H9 (cell line): Measurements from ENCODE around the gene SMIM20. TPM values are rescaled to one million over a fixed set of nuclear protein-coding genes. Genes with fewer than 3 reads are reported as not detected.

ENCODE experiments used
- DNase-seq: peaks from one replicate; pipeline ENCODE4 v3.0.0-alpha.2; 2017
- H2AFZ ChIP-seq: one replicate; pipeline ENCODE4 v1.6.1; 2013; ENCODE audit warnings: mild to moderate bottlenecking, low read length, control low read depth, moderate library complexity
- H2AK5ac ChIP-seq: 2 replicates; pipeline ENCODE4 v1.6.1; 2013; ENCODE audit warnings: low read length, control low read depth, mixed read lengths; ENCODE audit not compliant: insufficient read length
- H2BK120ac ChIP-seq: one replicate; pipeline ENCODE4 v1.6.1; 2013; ENCODE audit warnings: low read depth, mild to moderate bottlenecking, low read length, control low read depth, inconsistent platforms; ENCODE audit not compliant: poor library complexity, severe bottlenecking
- H2BK12ac ChIP-seq: 2 replicates; pipeline ENCODE4 v1.6.1; 2013; ENCODE audit warnings: low read length, control low read depth, mixed read lengths, low read depth; ENCODE audit not compliant: insufficient read length
- H2BK15ac ChIP-seq: 2 replicates; pipeline ENCODE4 v1.6.1; 2013; ENCODE audit warnings: low read depth, low read length, control low read depth
- H2BK20ac ChIP-seq: one replicate; pipeline ENCODE4 v1.6.1; 2013; ENCODE audit warnings: low read depth, mild to moderate bottlenecking, low read length, control low read depth, inconsistent platforms; ENCODE audit not compliant: poor library complexity, severe bottlenecking
- H2BK5ac ChIP-seq: 2 replicates; pipeline ENCODE4 v1.6.1; 2013; ENCODE audit warnings: low read length, control low read depth, mixed read lengths; ENCODE audit not compliant: insufficient read length
- H3K14ac ChIP-seq: 2 replicates; pipeline ENCODE4 v1.6.1; 2013; ENCODE audit warnings: low read length, control low read depth; ENCODE audit not compliant: insufficient read depth
- H3K18ac ChIP-seq: 2 replicates; pipeline ENCODE4 v1.6.1; 2013; ENCODE audit warnings: low read depth, mild to moderate bottlenecking, mixed read lengths, low read length, control low read depth; ENCODE audit not compliant: insufficient read length
- H3K23ac ChIP-seq: 2 replicates; pipeline ENCODE4 v1.6.1; 2013; ENCODE audit warnings: low read length, control low read depth, mixed read lengths, low read depth; ENCODE audit not compliant: insufficient read length
- H3K23me2 ChIP-seq: 2 replicates; pipeline ENCODE4 v1.6.1; 2013; ENCODE audit warnings: low read depth, mild to moderate bottlenecking, mixed read lengths, low read length, control low read depth; ENCODE audit not compliant: insufficient read length, poor library complexity, severe bottlenecking
- H3K27ac ChIP-seq: 2 replicates; pipeline ENCODE4 v1.5.1; 2013; ENCODE audit warnings: low read length, control low read depth, mixed read lengths, low read depth; ENCODE audit not compliant: insufficient read length
- H3K27me3 ChIP-seq: 2 replicates; pipeline ENCODE4 v1.6.1; 2013; ENCODE audit warnings: low read length, control low read depth, inconsistent platforms; ENCODE audit not compliant: insufficient read depth
- H3K4ac ChIP-seq: 2 replicates; pipeline ENCODE4 v1.6.1; 2013; ENCODE audit warnings: low read depth, mild to moderate bottlenecking, control low read depth, inconsistent platforms, low read length, moderate library complexity
- H3K4me1 ChIP-seq: 2 replicates; pipeline ENCODE4 v1.6.1; 2013; ENCODE audit warnings: low read length, control low read depth, inconsistent platforms; ENCODE audit not compliant: insufficient read depth
- H3K4me2 ChIP-seq: 2 replicates; pipeline ENCODE4 v1.6.1; 2013; ENCODE audit warnings: low read length, control low read depth, mixed read lengths; ENCODE audit not compliant: insufficient read length, insufficient read depth
- H3K56ac ChIP-seq: 2 replicates; pipeline ENCODE4 v1.6.1; 2013; ENCODE audit warnings: low read depth, mild to moderate bottlenecking, mixed read lengths, low read length, control low read depth; ENCODE audit not compliant: insufficient read length
- H3K79me1 ChIP-seq: 2 replicates; pipeline ENCODE4 v1.6.1; 2013; ENCODE audit warnings: low read depth, mild to moderate bottlenecking, moderate library complexity, low read length, control low read depth, inconsistent platforms; ENCODE audit not compliant: insufficient read depth, poor library complexity, severe bottlenecking
- H3K79me2 ChIP-seq: 2 replicates; pipeline ENCODE4 v1.6.1; 2013; ENCODE audit warnings: low read length, control low read depth, inconsistent platforms; ENCODE audit not compliant: insufficient read depth
- H3K9ac ChIP-seq: 2 replicates; pipeline ENCODE4 v1.6.1; 2013; ENCODE audit warnings: low read length, control low read depth, mixed read lengths; ENCODE audit not compliant: insufficient read length; ENCODE audit errors: extremely low read depth
- H3K9me3 ChIP-seq: one replicate; pipeline ENCODE4 v1.6.1; 2013; ENCODE audit warnings: low read depth, low read length, inconsistent platforms; ENCODE audit not compliant: control insufficient read depth
- H3T11ph ChIP-seq: one replicate; pipeline ENCODE4 v1.6.1; 2013; ENCODE audit warnings: mild to moderate bottlenecking, low read length, control low read depth, inconsistent platforms
- H4K20me1 ChIP-seq: one replicate; pipeline ENCODE4 v1.6.1; 2013; ENCODE audit not compliant: control insufficient read depth, insufficient read length, insufficient read depth
- H4K5ac ChIP-seq: 2 replicates; pipeline ENCODE4 v1.6.1; 2013; ENCODE audit warnings: low read depth, mild to moderate bottlenecking, mixed read lengths, low read length, control low read depth; ENCODE audit not compliant: insufficient read length
- H4K8ac ChIP-seq: replicated peaks from 2 replicates; pipeline ENCODE4 v1.6.1; 2013; ENCODE audit warnings: low read length, control low read depth, mixed read lengths, low read depth; ENCODE audit not compliant: insufficient read length
- H4K91ac ChIP-seq: 2 replicates; pipeline ENCODE4 v1.6.1; 2013; ENCODE audit warnings: low read depth, mild to moderate bottlenecking, moderate library complexity, mixed read lengths, low read length, control low read depth; ENCODE audit not compliant: insufficient read length
- H3K27ac Mint-ChIP-seq, 3 experiments: 2 replicates in 2 of 3; 3 replicates in 1 of 3; pipeline ENCODE4 v1.8.0; 2020 to 2021; ENCODE audit warnings: mixed read lengths in 3 of 3, mild to moderate bottlenecking in 1 of 3, moderate library complexity in 1 of 3
- H3K27me3 Mint-ChIP-seq: 2 replicates; pipeline ENCODE4 v1.8.0; 2021; ENCODE audit warnings: low read depth, mild to moderate bottlenecking, moderate library complexity, mixed read lengths
- H3K36me3 Mint-ChIP-seq, 3 experiments: 2 replicates in 2 of 3; 3 replicates in 1 of 3; pipeline ENCODE4 v1.8.0; 2020 to 2021; ENCODE audit warnings: low read depth in 3 of 3, mixed read lengths in 3 of 3; ENCODE audit not compliant: insufficient read depth in 1 of 3
- H3K4me1 Mint-ChIP-seq, 2 experiments: 2 replicates each; pipeline ENCODE4 v1.8.0; 2020; ENCODE audit warnings: mixed read lengths in 2 of 2
- H3K4me3 Mint-ChIP-seq, 2 experiments: 2 replicates in 1 of 2; 3 replicates in 1 of 2; pipeline ENCODE4 v1.8.0; 2020 to 2021; ENCODE audit warnings: mild to moderate bottlenecking in 2 of 2, mixed read lengths in 2 of 2, moderate library complexity in 1 of 2
- H3K9me3 Mint-ChIP-seq, 2 experiments: 2 replicates in 1 of 2; 3 replicates in 1 of 2; pipeline ENCODE4 v1.8.0; 2020; ENCODE audit warnings: mild to moderate bottlenecking in 2 of 2, mixed read lengths in 2 of 2, moderate library complexity in 1 of 2
- CTCF ChIP-seq: fragments of 200-600 bp; sonication (generic); conservative IDR thresholded peaks from 3 replicates; pipeline ENCODE4 v1.8.0; 2021; ENCODE audit warnings: antibody characterized with exemption, mild to moderate bottlenecking
- WGBS: extraction: QIAGEN DNeasy Blood & Tissue Kit; methylation state at CpG from one replicate; pipeline ENCODE4 v1.1.7; 2013; ENCODE audit warnings: missing lambda C conversion rate, low lambda C conversion rate, mixed read lengths; ENCODE audit not compliant: insufficient read length; ENCODE audit errors: extremely low coverage; 5-methylcytosine and 5-hydroxymethylcytosine counted together
- total RNA-seq: library from RNA; stranded (reverse); gene quantifications from 2 replicates; pipeline ENCODE4 v1.2.1, GENCODE V29; 2021

Gene SMIM20
- total RNA-seq, 1 experiment from 2014 or later: 40.2 TPM

- H3K4me2 ChIP-seq: no peak overlapping the region
- no peaks in the 10 kb centered on the region for H4K20me1 ChIP-seq
- no peaks in the 10 kb centered on the region for H3K79me1 ChIP-seq
- Mint-ChIP-seq H3K27me3 (peaks cover 4% of the 10 kb centered on the region), H3K27ac (peak overlapping the region; percentile 44 to 95 (median 46); a peak in 6 of 7 replicates), H3K4me3 (peak overlapping the region in 1 of 2 experiments; percentile 58; a peak in 2 of 5 replicates), H3K4me1 (peaks cover 32 to 34% of the 10 kb centered on the region in 2 experiments), H3K36me3 (no peaks in the 10 kb centered on the region), H3K9me3 (no peaks in the 10 kb centered on the region)
- H3K27me3 ChIP-seq: no peaks in the 10 kb centered on the region
- no peak overlapping the region for H3T11ph ChIP-seq
- H3K56ac ChIP-seq: no peak overlapping the region
- H3K23me2 ChIP-seq: no peaks in the 10 kb centered on the region
- no CpG with 5 or more reads among the region's 11 CpGs for WGBS
- no peak overlapping the region for H3K18ac ChIP-seq
- no peak overlapping the region for H2AFZ ChIP-seq
- no peak overlapping the region for H3K14ac ChIP-seq
- H2BK120ac ChIP-seq: no peak overlapping the region
- H3K4ac ChIP-seq: no peak overlapping the region
- no peak overlapping the region for H2BK5ac ChIP-seq
- no peak overlapping the region for H3K9ac ChIP-seq
- H2BK20ac ChIP-seq: no peak overlapping the region
- H3K9me3 ChIP-seq: no peaks in the 10 kb centered on the region
- no peak overlapping the region for H2BK15ac ChIP-seq
- H4K8ac ChIP-seq: no peak overlapping the region
- no peaks in the 10 kb centered on the region for H3K79me2 ChIP-seq
- TF ChIP-seq CTCF: peak; percentile 30; the same call in 2 of the 3 replicates
- H4K5ac ChIP-seq: no peak overlapping the region
- no peak overlapping the region for H4K91ac ChIP-seq
- no peak overlapping the region for H2BK12ac ChIP-seq
- H3K23ac ChIP-seq: no peak overlapping the region
- H3K27ac ChIP-seq: no peak overlapping the region
- H3K4me1 ChIP-seq: peaks cover 6% of the 10 kb centered on the region; the same call in 1 of the 2 replicates
- peak; percentile 50 for DNase-seq
- H2AK5ac ChIP-seq: no peak overlapping the region
Measured at GRCh38 chr4:25890571-25891485, 23.2 kb upstream of the SMIM20 start.
